ENCODE measurements around the gene DOCK6.
"Not testable (repeated sequence)": the region's sequence is repeated elsewhere in the genome, so short reads cannot be mapped to it uniquely, and the experiment has no call there.

The DOCK6 gene

GRCh38 chr19:11179716-11180297 is 82.5 kb downstream of the DOCK6 start:
- Histone ChIP-seq H3K36me3 (no peaks in the 10 kb centered on the region), H3K4me1 (ENCODE audit: control insufficient read depth in 1 of 2, insufficient read depth in 1 of 2, low read depth in 1 of 2, low read length in 1 of 2) (no peaks in the 10 kb centered on the region), H3K27me3 (no peaks in the 10 kb centered on the region), H3K9me3 (no peaks in the 10 kb centered on the region), H3K4me3 (ENCODE audit: low read depth in 1 of 2, low read length in 1 of 2) (no peak overlapping the region), H3K27ac (no peak overlapping the region)
- TF ChIP-seq CTCF (IDR thresholded peaks at IDR 0.05): no peak

GRCh38 chr19:11179145-11179465 is 83.2 kb downstream of the DOCK6 start:
- H3K4me3 ChIP-seq (ENCODE audit: low read depth in 1 of 2, low read length in 1 of 2); H3K9me3 ChIP-seq; H3K27me3 ChIP-seq; H3K27ac ChIP-seq; H3K36me3 ChIP-seq; H3K4me1 ChIP-seq (ENCODE audit: control insufficient read depth in 1 of 2, insufficient read depth in 1 of 2, low read depth in 1 of 2, low read length in 1 of 2): not testable (repeated sequence)

GRCh38 chr19:11177592-11177991 is 84.7 kb downstream of the DOCK6 start:
- Histone ChIP-seq H3K27me3 (no peaks in the 10 kb centered on the region), H3K9me3 (no peaks in the 10 kb centered on the region), H3K36me3 (no peaks in the 10 kb centered on the region), H3K27ac (no peak overlapping the region), H3K4me1 (ENCODE audit: control insufficient read depth in 1 of 2, insufficient read depth in 1 of 2, low read depth in 1 of 2, low read length in 1 of 2) (no peaks in the 10 kb centered on the region), H3K4me3 (ENCODE audit: low read depth in 1 of 2, low read length in 1 of 2) (no peak overlapping the region)
- TF ChIP-seq CTCF (IDR thresholded peaks at IDR 0.05): no peak

- no peak for TF ChIP-seq CTCF (IDR thresholded peaks at IDR 0.05)
- no peaks in the 10 kb centered on the region for H3K27me3 ChIP-seq
- no peak overlapping the region for H3K4me3 ChIP-seq (ENCODE audit: low read depth in 1 of 2, low read length in 1 of 2)
- H3K4me1 ChIP-seq (ENCODE audit: control insufficient read depth in 1 of 2, insufficient read depth in 1 of 2, low read depth in 1 of 2, low read length in 1 of 2): no peaks in the 10 kb centered on the region
- H3K9me3 ChIP-seq: no peaks in the 10 kb centered on the region
- H3K27ac ChIP-seq: no peak overlapping the region
- no peaks in the 10 kb centered on the region for H3K36me3 ChIP-seq
Measured at GRCh38 chr19:11176466-11177193, 85.7 kb downstream of the DOCK6 start.

GRCh38 chr19:11175920-11176319 is 86.4 kb downstream of the DOCK6 start:
- Histone ChIP-seq H3K27ac (no peak overlapping the region), H3K27me3 (no peaks in the 10 kb centered on the region), H3K4me3 (ENCODE audit: low read depth in 1 of 2, low read length in 1 of 2) (no peak overlapping the region), H3K4me1 (ENCODE audit: control insufficient read depth in 1 of 2, insufficient read depth in 1 of 2, low read depth in 1 of 2, low read length in 1 of 2) (no peaks in the 10 kb centered on the region), H3K36me3 (no peaks in the 10 kb centered on the region), H3K9me3 (no peaks in the 10 kb centered on the region)
- no peak for TF ChIP-seq CTCF (IDR thresholded peaks at IDR 0.05)

- no peaks in the 10 kb centered on the region for H3K27me3 ChIP-seq
- H3K4me3 ChIP-seq (ENCODE audit: low read depth in 1 of 2, low read length in 1 of 2): no peak overlapping the region
- H3K27ac ChIP-seq: no peak overlapping the region
- H3K9me3 ChIP-seq: no peaks in the 10 kb centered on the region
- H3K36me3 ChIP-seq: no peaks in the 10 kb centered on the region
- TF ChIP-seq CTCF (IDR thresholded peaks at IDR 0.05): no peak
- H3K4me1 ChIP-seq (ENCODE audit: control insufficient read depth in 1 of 2, insufficient read depth in 1 of 2, low read depth in 1 of 2, low read length in 1 of 2): no peaks in the 10 kb centered on the region
Measured at GRCh38 chr19:11174336-11174735, 88.0 kb downstream of the DOCK6 start.
